ENCODE measurements around the gene PTPRA. TPM values are rescaled to one million over a fixed set of nuclear protein-coding genes. Genes with fewer than 3 reads are reported as not detected.
"Not testable (repeated sequence)": the region's sequence is repeated elsewhere in the genome, so short reads cannot be mapped to it uniquely, and the experiment has no call there.

PTPRA gene
- total RNA-seq, 1 donor from 2014 or later: 59.9 TPM

GRCh38 chr20:3021327-3021726 is 148.0 kb downstream of the PTPRA start:
- Mint-ChIP-seq H3K4me3 (ENCODE audit: unreplicated experiment) (peak overlapping the region; percentile 1), H3K4me1 (ENCODE audit: unreplicated experiment) (no peaks in the 10 kb centered on the region), H3K9me3 (ENCODE audit: unreplicated experiment) (no peaks in the 10 kb centered on the region), H3K27me3 (ENCODE audit: unreplicated experiment) (peaks cover 4% of the 10 kb centered on the region), H3K27ac (ENCODE audit: unreplicated experiment) (no peak overlapping the region), H3K36me3 (ENCODE audit: low read depth, unreplicated experiment) (peaks cover 42% of the 10 kb centered on the region)
- no peak for DNase-seq (ENCODE audit: low spot score)
- TF ChIP-seq, protein P1, sequence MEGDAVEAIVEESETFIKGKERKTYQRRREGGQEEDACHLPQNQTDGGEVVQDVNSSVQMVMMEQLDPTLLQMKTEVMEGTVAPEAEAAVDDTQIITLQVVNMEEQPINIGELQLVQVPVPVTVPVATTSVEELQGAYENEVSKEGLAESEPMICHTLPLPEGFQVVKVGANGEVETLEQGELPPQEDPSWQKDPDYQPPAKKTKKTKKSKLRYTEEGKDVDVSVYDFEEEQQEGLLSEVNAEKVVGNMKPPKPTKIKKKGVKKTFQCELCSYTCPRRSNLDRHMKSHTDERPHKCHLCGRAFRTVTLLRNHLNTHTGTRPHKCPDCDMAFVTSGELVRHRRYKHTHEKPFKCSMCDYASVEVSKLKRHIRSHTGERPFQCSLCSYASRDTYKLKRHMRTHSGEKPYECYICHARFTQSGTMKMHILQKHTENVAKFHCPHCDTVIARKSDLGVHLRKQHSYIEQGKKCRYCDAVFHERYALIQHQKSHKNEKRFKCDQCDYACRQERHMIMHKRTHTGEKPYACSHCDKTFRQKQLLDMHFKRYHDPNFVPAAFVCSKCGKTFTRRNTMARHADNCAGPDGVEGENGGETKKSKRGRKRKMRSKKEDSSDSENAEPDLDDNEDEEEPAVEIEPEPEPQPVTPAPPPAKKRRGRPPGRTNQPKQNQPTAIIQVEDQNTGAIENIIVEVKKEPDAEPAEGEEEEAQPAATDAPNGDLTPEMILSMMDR (IDR thresholded peaks at IDR 0.05; ENCODE audit: unreplicated experiment): no peak

DNA sequence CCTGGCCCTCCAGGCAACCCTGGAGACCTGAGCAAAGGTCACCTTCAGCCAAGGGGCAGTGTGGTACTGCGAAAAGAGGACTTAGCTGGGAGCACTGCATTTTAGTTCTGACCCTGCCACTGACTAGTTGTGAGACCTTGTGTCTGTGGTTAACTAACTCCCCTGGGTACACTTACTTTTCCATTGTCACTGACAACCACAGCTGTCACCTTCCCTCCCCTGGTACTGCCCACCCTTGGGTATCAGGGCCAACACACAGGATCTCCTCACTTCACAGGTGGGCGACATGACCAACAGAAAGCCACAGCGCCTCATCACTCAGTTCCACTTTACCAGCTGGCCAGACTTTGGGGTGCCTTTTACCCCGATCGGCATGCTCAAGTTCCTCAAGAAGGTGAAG is 148.5 kb downstream of the PTPRA start:
- no peaks in the 10 kb centered on the region for H3K9me3 Mint-ChIP-seq (ENCODE audit: unreplicated experiment)
- peaks cover 42% of the 10 kb centered on the region for H3K36me3 Mint-ChIP-seq (ENCODE audit: low read depth, unreplicated experiment)
- TF ChIP-seq, protein P1 (IDR thresholded peaks at IDR 0.05; ENCODE audit: unreplicated experiment): no peak
- DNase-seq (ENCODE audit: low spot score): no peak
- peaks cover 4% of the 10 kb centered on the region for H3K27me3 Mint-ChIP-seq (ENCODE audit: unreplicated experiment)
- H3K27ac Mint-ChIP-seq (ENCODE audit: unreplicated experiment): no peak overlapping the region
- H3K4me1 Mint-ChIP-seq (ENCODE audit: unreplicated experiment): no peaks in the 10 kb centered on the region
- peak overlapping the region; percentile 22 for H3K4me3 Mint-ChIP-seq (ENCODE audit: unreplicated experiment)

DNA sequence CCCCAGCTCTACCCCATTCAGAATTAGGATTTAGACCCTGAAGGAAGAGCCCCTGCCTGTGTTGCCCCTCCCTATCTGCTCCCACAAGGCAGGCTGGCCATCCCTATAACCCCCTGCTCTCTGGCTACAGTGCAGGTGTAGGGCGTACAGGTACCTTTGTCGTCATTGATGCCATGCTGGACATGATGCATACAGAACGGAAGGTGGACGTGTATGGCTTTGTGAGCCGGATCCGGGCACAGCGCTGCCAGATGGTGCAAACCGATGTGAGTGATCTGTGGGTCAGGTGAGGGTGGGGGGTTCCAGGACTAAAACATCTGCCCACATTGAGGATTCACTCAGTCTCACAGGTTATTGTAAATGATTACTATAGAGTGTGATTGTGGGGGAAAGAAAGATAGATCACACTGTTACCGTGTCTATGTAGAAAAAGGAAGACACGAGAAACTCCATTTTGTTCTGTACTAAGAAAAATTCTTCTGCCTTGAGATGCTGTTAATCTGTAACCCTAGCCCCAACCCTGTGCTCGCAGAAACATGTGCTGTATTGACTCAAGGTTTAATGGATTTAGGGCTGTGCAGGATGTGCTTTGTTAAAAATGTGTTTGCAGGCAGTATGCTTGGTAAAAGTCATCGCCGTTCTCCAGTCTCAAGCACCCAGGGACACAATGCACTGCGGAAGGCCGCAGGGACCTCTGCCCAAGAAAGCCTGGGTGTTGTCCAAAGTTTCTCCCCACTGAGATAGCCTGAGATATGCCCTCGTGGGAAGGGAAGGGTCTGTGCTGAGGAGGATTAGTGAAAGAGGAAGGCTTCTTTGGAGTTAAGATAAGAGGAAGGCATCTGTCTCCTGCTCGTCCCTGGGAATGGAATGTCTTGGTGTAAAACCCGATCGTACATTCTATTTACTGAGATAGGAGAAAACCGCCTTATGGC is 149.5 kb downstream of the PTPRA start:
- peaks cover 39% of the 10 kb centered on the region for H3K36me3 Mint-ChIP-seq (ENCODE audit: low read depth, unreplicated experiment)
- DNase-seq (ENCODE audit: low spot score); H3K9me3 Mint-ChIP-seq (ENCODE audit: unreplicated experiment); H3K4me1 Mint-ChIP-seq (ENCODE audit: unreplicated experiment); H3K27ac Mint-ChIP-seq (ENCODE audit: unreplicated experiment); H3K27me3 Mint-ChIP-seq (ENCODE audit: unreplicated experiment); H3K4me3 Mint-ChIP-seq (ENCODE audit: unreplicated experiment): not testable (repeated sequence)

- H3K4me1 Mint-ChIP-seq (ENCODE audit: unreplicated experiment): no peaks in the 10 kb centered on the region
- H3K27ac Mint-ChIP-seq (ENCODE audit: unreplicated experiment): no peak overlapping the region
- H3K36me3 Mint-ChIP-seq (ENCODE audit: low read depth, unreplicated experiment): peaks cover 32% of the 10 kb centered on the region
- H3K27me3 Mint-ChIP-seq (ENCODE audit: unreplicated experiment): peaks cover 3% of the 10 kb centered on the region
- no peak for DNase-seq (ENCODE audit: low spot score)
- TF ChIP-seq, protein P1 (IDR thresholded peaks at IDR 0.05; ENCODE audit: unreplicated experiment): no peak
- no peak overlapping the region for H3K4me3 Mint-ChIP-seq (ENCODE audit: unreplicated experiment)
- no peaks in the 10 kb centered on the region for H3K9me3 Mint-ChIP-seq (ENCODE audit: unreplicated experiment)
These were observed 154.7 kb downstream of the PTPRA start for GRCh38 chr20:3027987-3028386.

GRCh38 chr20:3031524-3032147 is 158.4 kb downstream of the PTPRA start:
- Mint-ChIP-seq H3K4me3 (ENCODE audit: unreplicated experiment) (no peak overlapping the region), H3K36me3 (ENCODE audit: low read depth, unreplicated experiment) (peaks cover 38% of the 10 kb centered on the region), H3K27ac (ENCODE audit: unreplicated experiment) (no peak overlapping the region), H3K27me3 (ENCODE audit: unreplicated experiment) (peaks cover 4% of the 10 kb centered on the region), H3K9me3 (ENCODE audit: unreplicated experiment) (no peaks in the 10 kb centered on the region), H3K4me1 (ENCODE audit: unreplicated experiment) (no peaks in the 10 kb centered on the region)
- DNase-seq (ENCODE audit: low spot score): no peak
- TF ChIP-seq, protein P1 (IDR thresholded peaks at IDR 0.05; ENCODE audit: unreplicated experiment): no peak
